BJ (cell line): ENCODE measurements around the gene CAV1. TPM values are rescaled to one million over a fixed set of nuclear protein-coding genes. Genes with fewer than 3 reads are reported as not detected.

ENCODE experiments used
- CTCF ChIA-PET: fragments of 350-600 bp; formaldehyde crosslinking; extraction: SDS; loops from one replicate; lab custom pipeline; 2021; ENCODE audit warnings: antibody characterized with exemption, inconsistent platforms; lab: Yijun Ruan, JAX
- POLR2A ChIA-PET: fragments of 300-600 bp; sonication (Branson Sonifier 250); formaldehyde crosslinking; extraction: SDS; loops from one replicate; lab custom pipeline; 2021; ENCODE audit warnings: antibody characterized with exemption; lab: Charles Lee
- DNase-seq: peaks from one replicate; pipeline ENCODE4 v3.0.0-alpha.2; 2011; ENCODE audit warnings: low read depth
- H3K27me3 ChIP-seq: 2 replicates; pipeline ENCODE4 v1.6.0; 2011; ENCODE audit warnings: low read length; ENCODE audit not compliant: control insufficient read depth, insufficient read depth
- H3K36me3 ChIP-seq: 2 replicates; pipeline ENCODE4 v1.5.1; 2011; ENCODE audit warnings: low read length; ENCODE audit not compliant: control insufficient read depth, insufficient read depth
- H3K4me3 ChIP-seq: 2 replicates; pipeline ENCODE4 v1.5.1; 2011; ENCODE audit warnings: low read depth, mild to moderate bottlenecking, control low read depth, low read length
- CTCF ChIP-seq: IDR thresholded peaks from 2 replicates; pipeline ENCODE4 v1.5.1; 2011; ENCODE audit warnings: low read depth, mild to moderate bottlenecking, control low read depth, inconsistent platforms, low read length, moderate library complexity; ENCODE audit not compliant: insufficient read depth
- polyA plus RNA-seq: library from polyadenylated mRNA; depleted of rRNA; stranded (reverse); fragments of >200 nt; gene quantifications from 2 replicates; pipeline ENCODE4 v1.2.3, GENCODE V29; 2011

CAV1 gene
- polyA plus RNA-seq, 1 experiment = 2,064 TPM

- H3K4me3 ChIP-seq = no peak overlapping the region
- H3K36me3 ChIP-seq = peaks cover 13% of the 10 kb centered on the region; the same call in 1 of the 2 replicates
- POLR2A ChIA-PET = no interaction called here
- CTCF ChIA-PET = interaction anchor here (0.9 to 2.3 kb wide), 3 partner anchors 9 to 30 kb away, joined by 3 to 10 read pairs (median 3); no protein-coding TSS in a partner anchor
- H3K27me3 ChIP-seq = no peaks in the 10 kb centered on the region
- TF ChIP-seq CTCF = no peak
- no peak for DNase-seq
Observed at GRCh38 chr7:116551692-116552091, 26.9 kb downstream of the CAV1 start.

GRCh38 chr7:116552602-116553001, 27.8 kb downstream of the CAV1 start:
- no peak for DNase-seq
- ChIA-PET POLR2A (no interaction called here), CTCF (interaction anchor here (1.0 to 2.3 kb wide), 2 partner anchors 8 to 26 kb away, joined by 3 to 10 read pairs; no protein-coding TSS in a partner anchor)
- Histone ChIP-seq H3K36me3 (peaks cover 13% of the 10 kb centered on the region), H3K4me3 (no peak overlapping the region), H3K27me3 (no peaks in the 10 kb centered on the region)
- TF ChIP-seq CTCF = no peak

GRCh38 chr7:116553168-116553964, 28.5 kb downstream of the CAV1 start:
- TF ChIP-seq CTCF = no peak
- Histone ChIP-seq H3K36me3 (peaks cover 12% of the 10 kb centered on the region), H3K4me3 (no peak overlapping the region), H3K27me3 (no peaks in the 10 kb centered on the region)
- no peak for DNase-seq
- CTCF ChIA-PET = interaction anchor here (2.2 kb wide), 1 partner anchor 317 kb away, joined by 5 read pairs; no protein-coding TSS in a partner anchor
- POLR2A ChIA-PET = no interaction called here

GRCh38 chr7:116554436-116554835, 29.6 kb downstream of the CAV1 start:
- no peak for DNase-seq
- POLR2A ChIA-PET = interaction anchor here (0.5 kb wide), 1 partner anchor 11 kb away, joined by 14 read pairs; no protein-coding TSS in a partner anchor
- H3K36me3 ChIP-seq = peaks cover 14% of the 10 kb centered on the region
- H3K4me3 ChIP-seq = no peak overlapping the region
- TF ChIP-seq CTCF = no peak
- CTCF ChIA-PET = interaction anchor here (2.2 kb wide), 1 partner anchor 318 kb away, joined by 5 read pairs; no protein-coding TSS in a partner anchor
- H3K27me3 ChIP-seq = no peaks in the 10 kb centered on the region

- Histone ChIP-seq H3K36me3 (peaks cover 14% of the 10 kb centered on the region), H3K4me3 (no peak overlapping the region), H3K27me3 (no peaks in the 10 kb centered on the region)
- DNase-seq = no peak
- POLR2A ChIA-PET = interaction anchor here (0.5 kb wide), 1 partner anchor 11 kb away, joined by 14 read pairs; no protein-coding TSS in a partner anchor
- no peak for TF ChIP-seq CTCF
- CTCF ChIA-PET = interaction anchor here (2.2 kb wide), 1 partner anchor 319 kb away, joined by 5 read pairs; no protein-coding TSS in a partner anchor
Observed at GRCh38 chr7:116554911-116555310, 30.1 kb downstream of the CAV1 start.
